A549 treated with DMSO at 1 μM for 4 hours (cell line): ENCODE data around the gene CYLD. TPM values are rescaled to one million over a fixed set of nuclear protein-coding genes. Genes with fewer than 3 reads are reported as not detected.

Experiments
- total RNA-seq: library from RNA; stranded (reverse); fragments of 200-300 nt; extraction: Qiagen RNA extraction; gene quantifications from 5 replicates; pipeline ENCODE4 v1.2.3, GENCODE V29; 2022; ENCODE audit warnings: low read depth

The CYLD gene
- 14.0 to 19.0 TPM (median 18.1 TPM) in 5 replicates for total RNA-seq

GRCh38 chr16:50741781-50742575, at the start of gene CYLD:
Gene CYLD (plus strand): TSS chr16:50742086. CDS start chr16:50749699, 7,613 bp downstream.

GRCh38 chr16:50692999-50693781, 48.7 kb upstream of the CYLD start, which contains the start of gene NOD2:
Gene NOD2 (plus strand): TSS chr16:50693606. CDS start chr16:50699496, 5,890 bp downstream.

Other genes with a start within 250 kb of the CYLD start
- gene NKD1, start 193.7 kb upstream of the CYLD start, total RNA-seq, result 0.10 to 0.68 TPM (median 0.27 TPM) in 5 replicates
- gene SNX20, start 60.8 kb upstream of the CYLD start, total RNA-seq, result not detected in 5 replicates
- gene NOD2, start 48.5 kb upstream of the CYLD start, total RNA-seq, result not detected in 5 replicates